Parathyroid adenoma (tissue), 2 donors: ENCODE results near the gene DOCK8.

Experiments
- H2AFZ ChIP-seq: fragments of 300-600 bp; sonication (generic); one replicate; pipeline ENCODE4 v1.7.0; 2017; ENCODE audit warnings: antibody characterized with exemption, mild to moderate bottlenecking
- H3K27ac ChIP-seq: fragments of 300-600 bp; sonication (generic); one replicate; pipeline ENCODE4 v1.7.0; 2017
- H3K27me3 ChIP-seq: fragments of 300-600 bp; sonication (generic); one replicate; pipeline ENCODE4 v1.7.0; 2017; ENCODE audit warnings: low read length; ENCODE audit not compliant: control insufficient read depth, insufficient read depth
- H3K36me3 ChIP-seq: fragments of 300-600 bp; sonication (generic); one replicate; pipeline ENCODE4 v1.7.0; 2017; ENCODE audit warnings: low read length; ENCODE audit not compliant: control insufficient read depth, insufficient read depth
- H3K4me1 ChIP-seq: fragments of 300-600 bp; sonication (generic); one replicate; pipeline ENCODE4 v1.7.0; 2017; ENCODE audit warnings: control low read depth
- H3K4me2 ChIP-seq: fragments of 300-600 bp; sonication (generic); one replicate; pipeline ENCODE4 v1.7.0; 2017; ENCODE audit warnings: low read length
- H3K4me3 ChIP-seq: fragments of 300-600 bp; sonication (generic); one replicate; pipeline ENCODE4 v1.7.0; 2017; ENCODE audit warnings: low read depth, low read length
- H3K79me2 ChIP-seq: fragments of 300-600 bp; sonication (generic); one replicate; pipeline ENCODE4 v1.7.0; 2017; ENCODE audit warnings: control low read depth
- H3K9ac ChIP-seq: fragments of 300-600 bp; sonication (generic); one replicate; pipeline ENCODE4 v1.7.0; 2017; ENCODE audit warnings: mild to moderate bottlenecking
- H3K9me3 ChIP-seq: fragments of 300-600 bp; sonication (generic); one replicate; pipeline ENCODE4 v1.7.0; 2017; ENCODE audit warnings: low read length; ENCODE audit not compliant: control insufficient read depth
- TF ChIP-seq, protein P1 (sequence below): fragments of 300-600 bp; sonication (generic); IDR thresholded peaks from one replicate; pipeline ENCODE4 v1.7.0; 2017; ENCODE audit warnings: antibody characterized with exemption, mild to moderate bottlenecking
- donor health status: primary hyperparathyroidism.

DOCK8 gene

GRCh38 chr9:438961-439768 is 224.5 kb downstream of the DOCK8 start:
- Histone ChIP-seq H3K79me2 (no peaks in the 10 kb centered on the region), H3K36me3 (no peaks in the 10 kb centered on the region), H3K4me2 (no peak overlapping the region), H2AFZ (no peak overlapping the region), H3K27me3 (no peaks in the 10 kb centered on the region), H3K4me3 (no peak overlapping the region), H3K4me1 (no peaks in the 10 kb centered on the region), H3K9me3 (no peaks in the 10 kb centered on the region), H3K9ac (no peak overlapping the region), H3K27ac (no peak overlapping the region)
- TF ChIP-seq, protein P1, sequence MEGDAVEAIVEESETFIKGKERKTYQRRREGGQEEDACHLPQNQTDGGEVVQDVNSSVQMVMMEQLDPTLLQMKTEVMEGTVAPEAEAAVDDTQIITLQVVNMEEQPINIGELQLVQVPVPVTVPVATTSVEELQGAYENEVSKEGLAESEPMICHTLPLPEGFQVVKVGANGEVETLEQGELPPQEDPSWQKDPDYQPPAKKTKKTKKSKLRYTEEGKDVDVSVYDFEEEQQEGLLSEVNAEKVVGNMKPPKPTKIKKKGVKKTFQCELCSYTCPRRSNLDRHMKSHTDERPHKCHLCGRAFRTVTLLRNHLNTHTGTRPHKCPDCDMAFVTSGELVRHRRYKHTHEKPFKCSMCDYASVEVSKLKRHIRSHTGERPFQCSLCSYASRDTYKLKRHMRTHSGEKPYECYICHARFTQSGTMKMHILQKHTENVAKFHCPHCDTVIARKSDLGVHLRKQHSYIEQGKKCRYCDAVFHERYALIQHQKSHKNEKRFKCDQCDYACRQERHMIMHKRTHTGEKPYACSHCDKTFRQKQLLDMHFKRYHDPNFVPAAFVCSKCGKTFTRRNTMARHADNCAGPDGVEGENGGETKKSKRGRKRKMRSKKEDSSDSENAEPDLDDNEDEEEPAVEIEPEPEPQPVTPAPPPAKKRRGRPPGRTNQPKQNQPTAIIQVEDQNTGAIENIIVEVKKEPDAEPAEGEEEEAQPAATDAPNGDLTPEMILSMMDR, result no peak

DNA sequence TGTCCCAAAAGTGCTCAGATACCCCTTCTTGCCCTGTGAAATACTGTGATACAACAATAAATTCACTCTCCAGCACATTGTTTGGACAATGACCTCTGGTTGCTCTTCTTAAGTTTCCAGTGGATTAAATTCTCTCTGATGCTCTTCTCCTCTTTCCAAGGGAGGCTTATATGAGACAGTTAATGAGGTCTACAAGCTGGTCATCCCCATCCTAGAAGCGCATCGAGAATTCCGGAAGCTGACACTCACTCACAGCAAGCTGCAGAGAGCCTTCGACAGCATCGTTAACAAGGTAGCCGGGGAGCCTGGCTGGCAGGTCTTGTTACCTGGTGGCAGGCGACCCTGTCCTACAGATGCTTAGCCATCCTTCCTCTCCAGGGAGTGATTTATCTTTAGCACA is 226.5 kb downstream of the DOCK8 start:
- H3K27ac ChIP-seq, result no peak overlapping the region
- no peak overlapping the region for H3K4me3 ChIP-seq
- no peak overlapping the region for H2AFZ ChIP-seq
- no peaks in the 10 kb centered on the region for H3K79me2 ChIP-seq
- H3K9me3 ChIP-seq, result no peaks in the 10 kb centered on the region
- no peaks in the 10 kb centered on the region for H3K27me3 ChIP-seq
- TF ChIP-seq, protein P1, result no peak
- H3K4me1 ChIP-seq, result no peaks in the 10 kb centered on the region
- H3K36me3 ChIP-seq, result no peaks in the 10 kb centered on the region
- no peak overlapping the region for H3K4me2 ChIP-seq
- no peak overlapping the region for H3K9ac ChIP-seq

- no peaks in the 10 kb centered on the region for H3K36me3 ChIP-seq
- H3K79me2 ChIP-seq, result no peaks in the 10 kb centered on the region
- no peak overlapping the region for H3K4me2 ChIP-seq
- no peaks in the 10 kb centered on the region for H3K9me3 ChIP-seq
- no peak overlapping the region for H3K4me3 ChIP-seq
- H3K9ac ChIP-seq, result no peak overlapping the region
- no peak overlapping the region for H3K27ac ChIP-seq
- H3K4me1 ChIP-seq, result no peaks in the 10 kb centered on the region
- TF ChIP-seq, protein P1, result no peak
- no peak overlapping the region for H2AFZ ChIP-seq
- H3K27me3 ChIP-seq, result no peaks in the 10 kb centered on the region
Observed at GRCh38 chr9:444528-444927, 229.9 kb downstream of the DOCK8 start.

- Histone ChIP-seq H3K27ac (no peak overlapping the region), H3K79me2 (no peaks in the 10 kb centered on the region), H3K4me2 (no peak overlapping the region), H3K4me3 (no peak overlapping the region), H3K9ac (no peak overlapping the region), H3K36me3 (no peaks in the 10 kb centered on the region), H3K4me1 (no peaks in the 10 kb centered on the region), H2AFZ (no peak overlapping the region), H3K27me3 (no peaks in the 10 kb centered on the region), H3K9me3 (no peaks in the 10 kb centered on the region)
- TF ChIP-seq, protein P1, result no peak
Observed at GRCh38 chr9:445033-445432, 230.4 kb downstream of the DOCK8 start.
